Testis (tissue), 3 donors: ENCODE data around the gene DRAXIN. TPM values are rescaled to one million over a fixed set of nuclear protein-coding genes. Genes with fewer than 3 reads are reported as not detected.

Experiments
- DNase-seq: peaks from one replicate; pipeline ENCODE4 v3.0.0-alpha.2; 2019
- H3K27ac ChIP-seq, 2 donors: fragments of 200-600 bp; sonication (generic); one replicate each; pipeline ENCODE4 v1.5.1; 2019
- H3K27me3 ChIP-seq: fragments of 200-600 bp; sonication (generic); one replicate; pipeline ENCODE4 v1.5.1; 2019
- H3K36me3 ChIP-seq: fragments of 200-600 bp; sonication (generic); one replicate; pipeline ENCODE4 v1.5.1; 2017; ENCODE audit warnings: low read depth; ENCODE audit errors: missing control alignments
- H3K4me1 ChIP-seq: fragments of 200-600 bp; sonication (generic); one replicate; pipeline ENCODE4 v1.5.1; 2019
- H3K4me3 ChIP-seq, 2 donors: fragments of 200-600 bp; sonication (generic); one replicate each; pipeline ENCODE4 v1.5.1; 2017 to 2019
- H3K9me3 ChIP-seq: fragments of 200-600 bp; sonication (generic); one replicate; pipeline ENCODE4 v1.5.1; 2017
- CTCF ChIP-seq, 3 experiments: fragments of 450-650 bp in 2 of 3; fragments of 200-600 bp in 1 of 3; sonication (generic) in 1 of 3; IDR thresholded peaks; one replicate each; pipeline ENCODE4 v1.5.1; 2016 to 2019; ENCODE audit warnings: antibody characterized with exemption in 3 of 3, mild to moderate bottlenecking in 2 of 3, moderate library complexity in 1 of 3
- POLR2A ChIP-seq: fragments of 450-650 bp; IDR thresholded peaks from one replicate; pipeline ENCODE4 v1.6.1; 2017; ENCODE audit warnings: antibody characterized with exemption, mild to moderate bottlenecking, moderate library complexity
- WGBS, 2 donors: methylation state at CpG; one replicate each; pipeline ENCODE4 v1.1.5; 2018; 5-methylcytosine and 5-hydroxymethylcytosine counted together
- intact Hi-C: fragments of 100-400 bp; cut with DNase I; formaldehyde crosslinking; loops from one replicate; pipeline ENCODE4 v1.15.1; 2023; ENCODE audit warnings: low total_unique reads
- polyA plus RNA-seq: library from polyadenylated mRNA; stranded (reverse); fragments of 350-450 nt; fragmentation: Illumina TruSeq; extraction: RNeasy Lipid Tissue Mini Kit (QIAGEN cat#74804); gene quantifications from one replicate; pipeline ENCODE4 v1.2.3, GENCODE V29; 2014; ENCODE audit warnings: low read depth, low replicate concordance; ENCODE audit not compliant: insufficient read depth
- total RNA-seq, 2 donors: library from RNA; depleted of rRNA; stranded (reverse); fragments of >200 nt; gene quantifications; one replicate each; pipeline ENCODE4 v1.2.3, GENCODE V29; 2016

DRAXIN gene
- total and polyA plus RNA-seq, 3 donors from 2014 or later = 0.53 to 0.93 (median 0.79) TPM

GRCh38 chr1:11700601-11701467, 9.3 kb downstream of the DRAXIN start:
- H3K4me1 ChIP-seq = peaks cover 4% of the 10 kb centered on the region
- intact Hi-C loops = no loop called here
- no peak for DNase-seq
- H3K4me3 ChIP-seq = no peak overlapping the region
- H3K27me3 ChIP-seq = no peaks in the 10 kb centered on the region
- TF ChIP-seq POLR2A (no peak), CTCF (IDR thresholded peaks at IDR 0.05) (no peak)
- H3K36me3 ChIP-seq = no peaks in the 10 kb centered on the region
- H3K9me3 ChIP-seq = no peaks in the 10 kb centered on the region
- H3K27ac ChIP-seq = no peak overlapping the region
- WGBS, 2 donors = 30 to 38% methylated on average over 24 to 34 of the region's 34 CpGs

GRCh38 chr1:11701551-11701961, 10.0 kb downstream of the DRAXIN start:
- H3K36me3 ChIP-seq = no peaks in the 10 kb centered on the region
- H3K27ac ChIP-seq = no peak overlapping the region
- H3K4me3 ChIP-seq = no peak overlapping the region
- intact Hi-C loops = no loop called here
- H3K4me1 ChIP-seq = peaks cover 4% of the 10 kb centered on the region
- 11 to 17% methylated on average over 8 to 15 of the region's 15 CpGs for WGBS, 2 donors
- TF ChIP-seq POLR2A (no peak), CTCF (IDR thresholded peaks at IDR 0.05) (no peak)
- no peaks in the 10 kb centered on the region for H3K27me3 ChIP-seq
- no peaks in the 10 kb centered on the region for H3K9me3 ChIP-seq
- peak; percentile 28 for DNase-seq

GRCh38 chr1:11701981-11702803, 10.7 kb downstream of the DRAXIN start:
- H3K36me3 ChIP-seq = no peaks in the 10 kb centered on the region
- no peak overlapping the region for H3K27ac ChIP-seq
- no peaks in the 10 kb centered on the region for H3K27me3 ChIP-seq
- H3K4me1 ChIP-seq = peaks cover 4% of the 10 kb centered on the region
- no peak overlapping the region for H3K4me3 ChIP-seq
- intact Hi-C loops = no loop called here
- TF ChIP-seq POLR2A (no peak), CTCF (IDR thresholded peaks at IDR 0.05) (no peak)
- no peak for DNase-seq
- no peaks in the 10 kb centered on the region for H3K9me3 ChIP-seq
- WGBS, 2 donors = 52 to 66% methylated on average over 15 of the region's 15 CpGs

- TF ChIP-seq POLR2A = no peak
- TF ChIP-seq CTCF (IDR thresholded peaks at IDR 0.05) = no peak
- Histone ChIP-seq H3K4me1 (peaks cover 10% of the 10 kb centered on the region), H3K4me3 (no peak overlapping the region), H3K9me3 (no peaks in the 10 kb centered on the region), H3K27ac (no peak overlapping the region), H3K27me3 (no peaks in the 10 kb centered on the region), H3K36me3 (no peaks in the 10 kb centered on the region)
- WGBS, 2 donors = 60 to 77% methylated on average over 6 to 8 of the region's 8 CpGs
- no peak for DNase-seq
- intact Hi-C loops = no loop called here
Measured at GRCh38 chr1:11703357-11704193, 12.1 kb downstream of the DRAXIN start.
